HepG2 (cell line): ENCODE results near the gene MTMR3. TPM values are rescaled to one million over a fixed set of nuclear protein-coding genes. Genes with fewer than 3 reads are reported as not detected.

Experiments
- ATAC-seq: fragments of 200-7000 bp; cut with Tn5 transposase; 3 replicates; pipeline ENCODE4 v1.9.1; 2020; ENCODE audit warnings: mild to moderate bottlenecking, moderate library complexity
- BruUV-seq: library from RNA; stranded (reverse); fragments of 400-500 nt; replicated peaks from 2 replicates; lab custom pipeline; 2021; lab: Mats Ljungman, UMichigan
- CTCF ChIA-PET: fragments of 300-600 bp; formaldehyde crosslinking; extraction: SDS; loops from one replicate; lab custom pipeline; 2021; ENCODE audit warnings: low total read pairs, inconsistent platforms, low intra/inter-chr PET ratio; lab: Yijun Ruan, JAX
- POLR2A ChIA-PET: fragments of 350-600 bp; sonication (Branson Sonifier 250); formaldehyde crosslinking; loops from one replicate; lab custom pipeline; 2020; ENCODE audit warnings: antibody characterized with exemption, inconsistent platforms; lab: Yijun Ruan, JAX
- DNase-seq: peaks from one replicate; pipeline ENCODE4 v3.0.0-alpha.2; 2015; ENCODE audit warnings: low spot score
- FAIRE-seq: peaks from 3 replicates; lab custom pipeline; 2011; peaks lifted over from hg19 to GRCh38; lab: Jason Lieb, UNC
- H2AFZ ChIP-seq: one replicate; pipeline ENCODE4 v1.6.1; 2011; ENCODE audit warnings: low read length, inconsistent platforms
- H3K27ac ChIP-seq: fragments of 300-600 bp; 3 replicates; pipeline ENCODE4 v1.8.0; 2011; ENCODE audit warnings: mixed run types, mild to moderate bottlenecking, mixed read lengths, low read length, inconsistent platforms; ENCODE audit not compliant: insufficient read depth; ENCODE audit errors: extremely low read length
- H3K27me3 ChIP-seq, 2 experiments: fragments of 200-600 bp in 1 of 2; 2 replicates in 1 of 2; 3 replicates in 1 of 2; pipeline versions ENCODE4 v1.6.0 to v1.8.0; 2011; ENCODE audit warnings: low read length in 2 of 2, mild to moderate bottlenecking in 2 of 2, moderate library complexity in 2 of 2, inconsistent platforms in 1 of 2; ENCODE audit not compliant: insufficient read depth in 2 of 2, control insufficient read depth in 1 of 2
- H3K36me3 ChIP-seq, 2 experiments: fragments of 200-600 bp in 1 of 2; replicated peaks in 1 of 2; 2 replicates in 1 of 2; 3 replicates in 1 of 2; pipeline versions ENCODE4 v1.5.1 to v1.8.0; 2011; ENCODE audit warnings: low read length in 2 of 2, inconsistent platforms in 1 of 2; ENCODE audit not compliant: insufficient read depth in 2 of 2, control insufficient read depth in 1 of 2
- H3K4me1 ChIP-seq: 2 replicates; pipeline ENCODE4 v1.5.1; 2012; ENCODE audit warnings: low read length, inconsistent platforms; ENCODE audit not compliant: insufficient read depth
- H3K4me2 ChIP-seq: 2 replicates; pipeline ENCODE4 v1.6.0; 2011; ENCODE audit warnings: low read depth, low read length, inconsistent platforms
- H3K4me3 ChIP-seq, 3 experiments: fragments of 200-600 bp in 1 of 3; sonication (generic), shearing (Covaris generic) in 1 of 3; replicated peaks in 1 of 3; 2 replicates each; pipeline ENCODE4 v1.5.1; 2011 to 2016; ENCODE audit warnings: low read length in 3 of 3, inconsistent platforms in 2 of 3, low read depth in 2 of 3, mild to moderate bottlenecking in 2 of 3, control low read depth in 1 of 3, mixed read lengths in 1 of 3; ENCODE audit not compliant: insufficient read depth in 1 of 3
- H3K79me2 ChIP-seq: one replicate; pipeline ENCODE4 v1.6.1; 2011; ENCODE audit warnings: low read length, inconsistent platforms; ENCODE audit not compliant: insufficient read depth
- H3K9ac ChIP-seq: 2 replicates; pipeline ENCODE4 v1.6.0; 2011; ENCODE audit warnings: mild to moderate bottlenecking, low read depth, low read length, inconsistent platforms; ENCODE audit not compliant: insufficient read depth
- H3K9me3 ChIP-seq: 2 replicates; pipeline ENCODE4 v1.5.1; 2012; ENCODE audit warnings: mild to moderate bottlenecking, low read length
- H4K20me1 ChIP-seq: 2 replicates; pipeline ENCODE4 v1.6.0; 2011; ENCODE audit warnings: inconsistent platforms, mild to moderate bottlenecking, low read length, moderate library complexity; ENCODE audit not compliant: insufficient read depth
- CHCHD3 ChIP-seq: sonication (generic); formaldehyde crosslinking; IDR thresholded peaks from 2 replicates; pipeline ENCODE4 v1.8.0; 2022; ENCODE audit warnings: mild to moderate bottlenecking, missing genetic modification reagents, moderate library complexity
- DNMT1 ChIP-seq: sonication (generic); formaldehyde crosslinking; IDR thresholded peaks from 2 replicates; pipeline ENCODE4 v1.5.1; 2020; ENCODE audit warnings: mild to moderate bottlenecking, missing genetic modification reagents
- FOSL1 ChIP-seq: sonication (generic); formaldehyde crosslinking; IDR thresholded peaks from 2 replicates; pipeline ENCODE4 v1.9.0; 2021; ENCODE audit warnings: missing genetic modification reagents, borderline replicate concordance
- HOXA7 ChIP-seq: sonication (generic); formaldehyde crosslinking; IDR thresholded peaks from 2 replicates; pipeline ENCODE4 v1.8.1; 2022; ENCODE audit warnings: mild to moderate bottlenecking, missing genetic modification reagents, moderate library complexity
- LBX2 ChIP-seq: sonication (generic); formaldehyde crosslinking; IDR thresholded peaks from 2 replicates; pipeline ENCODE4 v1.5.0; 2020; ENCODE audit warnings: missing genetic modification reagents, mild to moderate bottlenecking, borderline replicate concordance
- NFATC3 ChIP-seq: sonication (generic); formaldehyde crosslinking; IDR thresholded peaks from 2 replicates; pipeline ENCODE4 v1.5.1; 2020; ENCODE audit warnings: mild to moderate bottlenecking, missing genetic modification reagents
- NFKBIZ ChIP-seq: IDR thresholded peaks from 2 replicates; pipeline ENCODE4 v1.6.1; 2018; ENCODE audit warnings: missing genetic modification reagents, missing compliant biosample characterization
- NR2C2 ChIP-seq: sonication (generic); formaldehyde crosslinking; IDR thresholded peaks from 2 replicates; pipeline ENCODE4 v1.4.0; 2020; ENCODE audit warnings: missing genetic modification reagents, mild to moderate bottlenecking, moderate library complexity, borderline replicate concordance
- RFX5 ChIP-seq: IDR thresholded peaks from 2 replicates; pipeline ENCODE4 v1.6.1; 2011; ENCODE audit warnings: low read depth, low read length, improper control_type of control experiment
- RFXAP ChIP-seq: sonication (generic); formaldehyde crosslinking; IDR thresholded peaks from 2 replicates; pipeline ENCODE4 v1.4.0; 2020; ENCODE audit warnings: missing genetic modification reagents, borderline replicate concordance
- SYNCRIP ChIP-seq: fragments of 200-400 bp; formaldehyde crosslinking; IDR thresholded peaks from 2 replicates; pipeline ENCODE4 v1.6.1; 2018; ENCODE audit warnings: mild to moderate bottlenecking, low read depth, low read length; ENCODE audit not compliant: insufficient read depth
- XBP1 ChIP-seq: sonication (generic); formaldehyde crosslinking; IDR thresholded peaks from 2 replicates; pipeline ENCODE4 v1.5.0; 2020; ENCODE audit warnings: missing genetic modification reagents
- ZNF18 ChIP-seq: sonication (generic); formaldehyde crosslinking; IDR thresholded peaks from 2 replicates; pipeline ENCODE4 v1.8.0; 2022; ENCODE audit warnings: mild to moderate bottlenecking, missing genetic modification reagents; ENCODE audit not compliant: insufficient replicate concordance
- ZNF451 ChIP-seq: sonication (generic); formaldehyde crosslinking; IDR thresholded peaks from 2 replicates; pipeline ENCODE4 v1.5.0; 2020; ENCODE audit warnings: mild to moderate bottlenecking, missing genetic modification reagents
- ZNF510 ChIP-seq: sonication (generic); formaldehyde crosslinking; IDR thresholded peaks from 2 replicates; pipeline ENCODE4 v1.4.0; 2020; ENCODE audit warnings: low read depth, mild to moderate bottlenecking, missing genetic modification reagents
- ZNF670 ChIP-seq: sonication (generic); formaldehyde crosslinking; IDR thresholded peaks from 2 replicates; pipeline ENCODE4 v1.8.0; 2022; ENCODE audit warnings: mild to moderate bottlenecking, missing genetic modification reagents, borderline replicate concordance
- WGBS: methylation state at CpG from one replicate; pipeline ENCODE4 v1.1.6; 2017; ENCODE audit warnings: low lambda C conversion rate; 5-methylcytosine and 5-hydroxymethylcytosine counted together
- in situ Hi-C: cut with HindIII; loops from 2 replicates; pipeline ENCODE4 v1.10.0; 2017; ENCODE audit warnings: low pct_unique_long_range_greater_than_20kb; ENCODE audit not compliant: extremely low pct_ligation_motif_present
- intact Hi-C: fragments of 100-400 bp; cut with micrococcal nuclease; formaldehyde crosslinking; loops from one replicate; pipeline ENCODE4 v1.10.0; 2022; ENCODE audit not compliant: unreplicated experiment
- polyA plus RNA-seq, 8 experiments: library from polyadenylated mRNA; depleted of rRNA in 3 of 8; stranded (reverse) in 7 of 8; unstranded in 1 of 8; fragments of >200 nt; fragmentation: Illumina TruSeq in 4 of 8; extraction: Trizol in 4 of 8; gene quantifications; 2 replicates each; pipeline versions ENCODE4 v1.2.1 to v1.2.3, GENCODE V29; 2011 to 2016; ENCODE audit warnings: low read depth in 4 of 8, missing spikeins in 1 of 8, mixed read lengths in 1 of 8; ENCODE audit not compliant: insufficient read depth in 1 of 8
- total RNA-seq, 5 experiments: library from RNA; depleted of rRNA; stranded (reverse); fragments of >200 nt; fragmentation: Illumina TruSeq; extraction: Trizol; gene quantifications; 2 replicates each; pipeline ENCODE4 v1.2.3, GENCODE V29; 2016; ENCODE audit warnings: low read depth in 1 of 5

MTMR3 gene
- total and polyA plus RNA-seq, 2 of the 13 experiments (the other 11 are each of a cell fraction or from before 2014, with no cell fraction given) = 12.6 to 24.8 TPM

GRCh38 chr22:29867851-29868250, 15.1 kb upstream of the MTMR3 start:
- Histone ChIP-seq H3K27me3 (peaks cover 0 to 5% of the 10 kb centered on the region in 2 experiments; a peak in 2 of 5 replicates), H2AFZ (no peak overlapping the region), H3K4me1 (peaks cover 36% of the 10 kb centered on the region), H3K27ac (no peak overlapping the region), H3K36me3 (no peaks in the 10 kb centered on the region), H3K9me3 (no peaks in the 10 kb centered on the region), H3K9ac (no peak overlapping the region), H3K4me2 (no peak overlapping the region), H3K4me3 (no peak overlapping the region), H4K20me1 (no peaks in the 10 kb centered on the region), H3K79me2 (no peaks in the 10 kb centered on the region)
- in situ Hi-C loops = no loop called here
- no peak for FAIRE-seq
- no peak for TF ChIP-seq ZNF451
- no peak for TF ChIP-seq SYNCRIP
- TF ChIP-seq HOXA7 (CRISPR knock-in tag) = no peak
- TF ChIP-seq XBP1 (CRISPR knock-in tag) = no peak
- TF ChIP-seq RFX5 = no peak
- TF ChIP-seq ZNF510 = no peak
- TF ChIP-seq NR2C2 (CRISPR knock-in tag) = no peak
- TF ChIP-seq DNMT1 (CRISPR knock-in tag) = no peak
- TF ChIP-seq CHCHD3 (CRISPR knock-in tag) = no peak
- TF ChIP-seq ZNF18 (CRISPR knock-in tag) = no peak
- no peak for TF ChIP-seq NFATC3
- TF ChIP-seq ZNF670 (CRISPR knock-in tag) = no peak
- TF ChIP-seq LBX2 (CRISPR knock-in tag) = no peak
- no peak for TF ChIP-seq RFXAP
- no peak for TF ChIP-seq FOSL1
- no peak for TF ChIP-seq NFKBIZ (CRISPR knock-in tag)
- ChIA-PET CTCF (no interaction called here), POLR2A (no interaction called here)
- no TSS peak for BruUV-seq
- DNase-seq = no peak
- WGBS = 47% methylated on average over 3 of the region's 3 CpGs
- intact Hi-C loops = no loop called here
- no peak for ATAC-seq
